Activated B cell treated with CpG ODN at 0.5 μM for 24 hours (primary cell): ENCODE measurements around the gene UXS1. TPM values are rescaled to one million over a fixed set of nuclear protein-coding genes. Genes with fewer than 3 reads are reported as not detected.

Source experiments
- ATAC-seq: fragments of 200-7000 bp; cut with Tn5 transposase; one replicate; pipeline ENCODE4 v1.10.0; 2021; ENCODE audit warnings: low read depth, mild to moderate bottlenecking, moderate library complexity
- CTCF ChIA-PET: fragments of 350-600 bp; sonication (Branson Sonifier 250); formaldehyde crosslinking; loops from one replicate; lab custom pipeline; 2021; ENCODE audit warnings: antibody characterized with exemption; lab: Charles Lee
- POLR2A ChIA-PET: fragments of 350-600 bp; sonication (Branson Sonifier 250); formaldehyde crosslinking; loops from one replicate; lab custom pipeline; 2021; ENCODE audit warnings: antibody characterized with exemption; lab: Charles Lee
- DNase-seq: peaks from one replicate; pipeline ENCODE4 v3.0.0; 2022
- H3K27ac Mint-ChIP-seq: one replicate; pipeline ENCODE4 v1.8.0; 2020; ENCODE audit warnings: mixed read lengths
- H3K27me3 Mint-ChIP-seq: one replicate; pipeline ENCODE4 v1.8.0; 2021; ENCODE audit warnings: mixed read lengths
- H3K36me3 Mint-ChIP-seq: one replicate; pipeline ENCODE4 v1.8.0; 2021; ENCODE audit warnings: low read depth, mixed read lengths
- H3K4me1 Mint-ChIP-seq: one replicate; pipeline ENCODE4 v1.8.0; 2021; ENCODE audit warnings: mixed read lengths
- H3K4me3 Mint-ChIP-seq: one replicate; pipeline ENCODE4 v1.8.0; 2020; ENCODE audit warnings: mild to moderate bottlenecking, mixed read lengths
- H3K9me3 Mint-ChIP-seq: one replicate; pipeline ENCODE4 v1.8.0; 2020; ENCODE audit warnings: mixed read lengths
- CTCF ChIP-seq: fragments of 200-600 bp; IDR thresholded peaks from one replicate; pipeline ENCODE4 v1.8.0; 2022; ENCODE audit warnings: antibody characterized with exemption, mild to moderate bottlenecking
- intact Hi-C: fragments of 100-400 bp; cut with micrococcal nuclease; formaldehyde crosslinking; loops from one replicate; pipeline ENCODE4 v1.15.1; 2024
- total RNA-seq: library from RNA; stranded (reverse); gene quantifications from 2 replicates; pipeline ENCODE4 v1.2.3, GENCODE V29; 2022

UXS1 gene
- total RNA-seq, 1 donor from 2014 or later = 24.2 TPM

- no peak overlapping the region for H3K27ac Mint-ChIP-seq
- CTCF ChIA-PET = no interaction called here
- no peaks in the 10 kb centered on the region for H3K9me3 Mint-ChIP-seq
Measured at GRCh38 chr2:106115250-106115649, 78.9 kb downstream of the UXS1 start.

GRCh38 chr2:106114166-106114565 lies 79.9 kb downstream of the UXS1 start:
- H3K4me1 Mint-ChIP-seq = no peaks in the 10 kb centered on the region
- H3K4me3 Mint-ChIP-seq = no peak overlapping the region
- ATAC-seq (no peak), DNase-seq (no peak)
- CTCF ChIA-PET = no interaction called here
- TF ChIP-seq CTCF = no peak
- H3K27ac Mint-ChIP-seq = no peak overlapping the region
- intact Hi-C loops = no loop called here
- POLR2A ChIA-PET = no interaction called here
- peaks cover 33% of the 10 kb centered on the region for H3K36me3 Mint-ChIP-seq
- H3K9me3 Mint-ChIP-seq = no peaks in the 10 kb centered on the region
- H3K27me3 Mint-ChIP-seq = no peaks in the 10 kb centered on the region

More at GRCh38 chr2:106115250-106115649, 78.9 kb downstream of the UXS1 start:
- Mint-ChIP-seq H3K36me3 (peaks cover 34% of the 10 kb centered on the region), H3K27me3 (no peaks in the 10 kb centered on the region), H3K4me1 (peaks cover 7% of the 10 kb centered on the region), H3K4me3 (no peak overlapping the region)
- DNase-seq = no peak
- POLR2A ChIA-PET = no interaction called here
- TF ChIP-seq CTCF = no peak
- ATAC-seq = no peak
- intact Hi-C loops = no loop called here

- Mint-ChIP-seq H3K36me3 (peaks cover 31% of the 10 kb centered on the region), H3K27me3 (no peaks in the 10 kb centered on the region), H3K27ac (no peak overlapping the region), H3K4me1 (no peaks in the 10 kb centered on the region), H3K9me3 (no peaks in the 10 kb centered on the region), H3K4me3 (no peak overlapping the region)
- intact Hi-C loops = no loop called here
- ChIA-PET CTCF (no interaction called here), POLR2A (no interaction called here)
- no peak for TF ChIP-seq CTCF
- ATAC-seq = no peak
- DNase-seq = no peak
Measured at GRCh38 chr2:106113361-106113966, 80.6 kb downstream of the UXS1 start.

GRCh38 chr2:106111882-106112571 lies 82.1 kb downstream of the UXS1 start:
- no peak overlapping the region for H3K27ac Mint-ChIP-seq
- intact Hi-C loops = no loop called here
- no peaks in the 10 kb centered on the region for H3K9me3 Mint-ChIP-seq
- DNase-seq = no peak
- H3K36me3 Mint-ChIP-seq = peaks cover 22% of the 10 kb centered on the region
- TF ChIP-seq CTCF = no peak
- H3K4me1 Mint-ChIP-seq = no peaks in the 10 kb centered on the region
- no peaks in the 10 kb centered on the region for H3K27me3 Mint-ChIP-seq
- no peak overlapping the region for H3K4me3 Mint-ChIP-seq
- CTCF ChIA-PET = no interaction called here
- ATAC-seq = no peak
- POLR2A ChIA-PET = interaction anchor here (0.7 kb wide), 1 partner anchor 774 kb away, joined by 5 read pairs; no protein-coding TSS in a partner anchor

- H3K27me3 Mint-ChIP-seq = no peaks in the 10 kb centered on the region
- intact Hi-C loops = loop anchor here (10.0 kb wide), 1 partner anchor 135 kb away; no protein-coding TSS in a partner anchor
- peak overlapping the region; percentile 3 for H3K27ac Mint-ChIP-seq
- ATAC-seq (no peak), DNase-seq (no peak)
- H3K36me3 Mint-ChIP-seq = peaks cover 16% of the 10 kb centered on the region
- H3K9me3 Mint-ChIP-seq = no peaks in the 10 kb centered on the region
- POLR2A ChIA-PET = no interaction called here
- H3K4me3 Mint-ChIP-seq = no peak overlapping the region
- CTCF ChIA-PET = no interaction called here
- H3K4me1 Mint-ChIP-seq = no peaks in the 10 kb centered on the region
- no peak for TF ChIP-seq CTCF
Measured at GRCh38 chr2:106109675-106110424, 84.3 kb downstream of the UXS1 start.
